Skeletal muscle tissue (tissue), 4 donors: ENCODE results near the gene TOB1. TPM values are rescaled to one million over a fixed set of nuclear protein-coding genes. Genes with fewer than 3 reads are reported as not detected.
A peak's percentile ranks its signal among the peaks of the same experiment; 100 is the strongest.

Experiments used
- H3K27ac ChIP-seq: one replicate; pipeline ENCODE4 v1.7.0; 2013; ENCODE audit warnings: mild to moderate bottlenecking, low read depth, low read length, inconsistent platforms
- H3K27me3 ChIP-seq, 3 donors: one replicate each; pipeline ENCODE4 v1.7.0; 2013; ENCODE audit warnings: low read length in 3 of 3; ENCODE audit not compliant: control insufficient read depth in 3 of 3, insufficient read depth in 3 of 3
- H3K36me3 ChIP-seq, 3 donors: one replicate each; pipeline ENCODE4 v1.7.0; 2013; ENCODE audit warnings: low read length in 3 of 3; ENCODE audit not compliant: control insufficient read depth in 3 of 3, insufficient read depth in 3 of 3
- H3K4me1 ChIP-seq, 3 donors: one replicate each; pipeline ENCODE4 v1.7.0; 2013; ENCODE audit warnings: low read length in 3 of 3, mild to moderate bottlenecking in 3 of 3; ENCODE audit not compliant: control insufficient read depth in 3 of 3, insufficient read depth in 3 of 3
- H3K4me3 ChIP-seq, 3 donors: one replicate each; pipeline ENCODE4 v1.7.0; 2013; ENCODE audit warnings: low read length in 3 of 3
- H3K9ac ChIP-seq, 3 donors: one replicate each; pipeline ENCODE4 v1.7.0; 2013; ENCODE audit warnings: low read length in 3 of 3, mild to moderate bottlenecking in 3 of 3, moderate library complexity in 2 of 3, low read depth in 1 of 3
- H3K9me3 ChIP-seq, 3 donors: one replicate each; pipeline ENCODE4 v1.7.0; 2013; ENCODE audit warnings: low read length in 3 of 3; ENCODE audit not compliant: control insufficient read depth in 3 of 3
- total RNA-seq: library from RNA; depleted of rRNA; stranded (reverse); fragments of >200 nt; gene quantifications from one replicate; pipeline ENCODE4 v1.2.3, GENCODE V29; 2014
- donor health status: Osteomylitis.

Gene TOB1
- total RNA-seq, 1 donor from 2014 or later, result 27.1 TPM

- no peaks in the 10 kb centered on the region for H3K9me3 ChIP-seq
- no peak overlapping the region for H3K4me3 ChIP-seq
- peaks cover 2 to 10% (median 7%) of the 10 kb centered on the region in 3 donors for H3K4me1 ChIP-seq
- no peak overlapping the region for H3K27ac ChIP-seq
- H3K36me3 ChIP-seq, result no peaks in the 10 kb centered on the region
- no peaks in the 10 kb centered on the region for H3K27me3 ChIP-seq
- H3K9ac ChIP-seq, result no peak overlapping the region
Observed at GRCh38 chr17:50824429-50824828, 41.7 kb downstream of the TOB1 start.

- Histone ChIP-seq H3K36me3 (no peaks in the 10 kb centered on the region), H3K9me3 (no peaks in the 10 kb centered on the region), H3K4me3 (no peak overlapping the region), H3K9ac (no peak overlapping the region), H3K27me3 (no peaks in the 10 kb centered on the region), H3K4me1 (peaks cover 2 to 10% (median 8%) of the 10 kb centered on the region in 3 donors), H3K27ac (no peak overlapping the region)
Observed at GRCh38 chr17:50822550-50822949, 43.6 kb downstream of the TOB1 start.

GRCh38 chr17:50820651-50821050, 45.5 kb downstream of the TOB1 start:
- H3K4me3 ChIP-seq, result no peak overlapping the region
- H3K27me3 ChIP-seq, result no peaks in the 10 kb centered on the region
- H3K36me3 ChIP-seq, result no peaks in the 10 kb centered on the region
- H3K9ac ChIP-seq, result no peak overlapping the region
- no peak overlapping the region for H3K27ac ChIP-seq
- H3K4me1 ChIP-seq, result peaks cover 2 to 12% (median 10%) of the 10 kb centered on the region in 3 donors
- H3K9me3 ChIP-seq, result no peaks in the 10 kb centered on the region

- Histone ChIP-seq H3K27me3 (no peaks in the 10 kb centered on the region), H3K36me3 (no peaks in the 10 kb centered on the region), H3K9me3 (no peaks in the 10 kb centered on the region), H3K4me1 (peaks cover 2 to 12% (median 10%) of the 10 kb centered on the region in 3 donors), H3K4me3 (no peak overlapping the region), H3K27ac (no peak overlapping the region), H3K9ac (no peak overlapping the region)
Observed at GRCh38 chr17:50818921-50819657, 47.1 kb downstream of the TOB1 start.

GRCh38 chr17:50818261-50818660, 47.9 kb downstream of the TOB1 start:
- Histone ChIP-seq H3K4me3 (no peak overlapping the region), H3K27me3 (no peaks in the 10 kb centered on the region), H3K9me3 (no peaks in the 10 kb centered on the region), H3K27ac (no peak overlapping the region), H3K9ac (no peak overlapping the region), H3K36me3 (no peaks in the 10 kb centered on the region), H3K4me1 (peaks cover 2 to 12% (median 10%) of the 10 kb centered on the region in 3 donors)

GRCh38 chr17:50817838-50818237, 48.3 kb downstream of the TOB1 start:
- no peaks in the 10 kb centered on the region for H3K9me3 ChIP-seq
- peaks cover 2 to 12% (median 10%) of the 10 kb centered on the region in 3 donors for H3K4me1 ChIP-seq
- no peak overlapping the region for H3K9ac ChIP-seq
- H3K27me3 ChIP-seq, result no peaks in the 10 kb centered on the region
- H3K36me3 ChIP-seq, result no peaks in the 10 kb centered on the region
- H3K27ac ChIP-seq, result no peak overlapping the region
- no peak overlapping the region for H3K4me3 ChIP-seq

- H3K9ac ChIP-seq, result peak overlapping the region; percentile 24 to 62 (median 43)
- no peak overlapping the region for H3K27ac ChIP-seq
- H3K27me3 ChIP-seq, result no peaks in the 10 kb centered on the region
- H3K4me1 ChIP-seq, result peaks cover 2 to 12% (median 10%) of the 10 kb centered on the region in 3 donors
- H3K4me3 ChIP-seq, result peak overlapping the region in 2 of 3 donors; percentile 15 to 52
- H3K36me3 ChIP-seq, result no peaks in the 10 kb centered on the region
- no peaks in the 10 kb centered on the region for H3K9me3 ChIP-seq
Observed at GRCh38 chr17:50816771-50817751, 49.1 kb downstream of the TOB1 start.

GRCh38 chr17:50816271-50816670, 49.9 kb downstream of the TOB1 start:
- Histone ChIP-seq H3K9me3 (no peaks in the 10 kb centered on the region), H3K36me3 (no peaks in the 10 kb centered on the region), H3K4me1 (peaks cover 2 to 12% (median 10%) of the 10 kb centered on the region in 3 donors), H3K9ac (no peak overlapping the region), H3K4me3 (no peak overlapping the region), H3K27ac (no peak overlapping the region), H3K27me3 (no peaks in the 10 kb centered on the region)

GRCh38 chr17:50815400-50815799, 50.8 kb downstream of the TOB1 start:
- Histone ChIP-seq H3K4me1 (peaks cover 0 to 6% (median 5%) of the 10 kb centered on the region in 3 donors), H3K27me3 (no peaks in the 10 kb centered on the region), H3K36me3 (no peaks in the 10 kb centered on the region), H3K4me3 (no peak overlapping the region), H3K9ac (no peak overlapping the region), H3K27ac (no peak overlapping the region), H3K9me3 (no peaks in the 10 kb centered on the region)

GRCh38 chr17:50813583-50813982, 52.6 kb downstream of the TOB1 start:
- H3K36me3 ChIP-seq, result no peaks in the 10 kb centered on the region
- H3K27ac ChIP-seq, result no peak overlapping the region
- no peaks in the 10 kb centered on the region for H3K9me3 ChIP-seq
- no peak overlapping the region for H3K4me3 ChIP-seq
- no peaks in the 10 kb centered on the region for H3K27me3 ChIP-seq
- peaks cover 0 to 5% (median 0%) of the 10 kb centered on the region in 3 donors for H3K4me1 ChIP-seq
- no peak overlapping the region for H3K9ac ChIP-seq
